GM23338 (cell line): ENCODE measurements around the gene FMN1.

Experiments used
- CREB1 ChIP-seq: fragments of 250-450 bp; sonication (Bioruptor Pico); IDR thresholded peaks from 2 replicates; pipeline ENCODE4 v1.5.0; 2020; ENCODE audit warnings: low read depth, mild to moderate bottlenecking, moderate library complexity
- EZH2 ChIP-seq: fragments of 200-600 bp; sonication (generic); IDR thresholded peaks from one replicate; pipeline ENCODE4 v1.8.0; 2017; ENCODE audit warnings: antibody characterized with exemption, mild to moderate bottlenecking, low read depth; ENCODE audit not compliant: unreplicated experiment
- EZH2phosphoT487 ChIP-seq: fragments of 200-600 bp; sonication (generic); IDR thresholded peaks from one replicate; pipeline ENCODE4 v1.8.1; 2018; ENCODE audit warnings: antibody characterized with exemption; ENCODE audit not compliant: unreplicated experiment
- JUNB ChIP-seq: IDR thresholded peaks from one replicate; pipeline ENCODE4 v1.6.1; 2016; ENCODE audit warnings: antibody characterized with exemption; ENCODE audit not compliant: unreplicated experiment
- NANOG ChIP-seq: IDR thresholded peaks from 2 replicates; pipeline ENCODE4 v1.6.1; 2016; ENCODE audit warnings: antibody characterized with exemption, borderline replicate concordance
- POLR2AphosphoS5 ChIP-seq: IDR thresholded peaks from 2 replicates; pipeline ENCODE4 v1.6.1; 2016; ENCODE audit warnings: antibody characterized with exemption, low read depth
- STAT1 ChIP-seq: IDR thresholded peaks from one replicate; pipeline ENCODE4 v1.6.1; 2016; ENCODE audit warnings: antibody characterized with exemption; ENCODE audit not compliant: unreplicated experiment
- ZNF114 ChIP-seq: fragments of 250-450 bp; sonication (Bioruptor Pico); IDR thresholded peaks from 2 replicates; pipeline ENCODE4 v1.5.0; 2020; ENCODE audit warnings: mild to moderate bottlenecking, moderate library complexity
- ZNF331 ChIP-seq: fragments of 250-450 bp; sonication (Bioruptor Pico); IDR thresholded peaks from 2 replicates; pipeline ENCODE4 v1.5.0; 2020; ENCODE audit warnings: low read depth, mild to moderate bottlenecking, moderate library complexity
- TF ChIP-seq, protein P1 (sequence below), 2 experiments: fragments of 200-600 bp in 1 of 2; sonication (generic) in 1 of 2; conservative IDR thresholded peaks; 2 replicates each; pipeline versions ENCODE4 v1.5.1 to v1.6.1; 2016 to 2017; ENCODE audit warnings: antibody characterized with exemption in 2 of 2, low read depth in 2 of 2, mild to moderate bottlenecking in 2 of 2, moderate library complexity in 1 of 2
- TF ChIP-seq, protein P2 (sequence below): IDR thresholded peaks from one replicate; pipeline ENCODE4 v1.6.1; 2018; ENCODE audit warnings: antibody characterized with exemption; ENCODE audit not compliant: unreplicated experiment

DNA sequence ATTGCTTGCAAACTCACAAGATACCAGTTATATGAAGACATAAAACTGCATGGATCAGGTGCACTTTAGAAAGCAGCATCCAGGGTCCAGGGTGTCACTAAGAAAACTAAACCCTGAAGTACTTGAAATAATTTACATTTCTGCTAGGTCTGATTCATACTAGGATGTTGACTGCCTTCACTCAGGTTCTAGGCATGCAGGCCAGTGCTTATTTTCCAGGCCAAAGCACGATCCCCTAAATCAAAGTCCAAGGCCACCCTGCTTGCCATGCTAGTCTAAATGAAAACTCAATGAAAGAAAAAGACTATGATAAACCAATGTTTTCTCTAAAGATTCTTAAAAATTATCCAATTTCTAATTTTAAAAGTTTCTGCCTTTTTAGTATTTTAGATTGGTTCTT is 427.3 kb downstream of the FMN1 start:
- TF ChIP-seq JUNB (no peak), POLR2AphosphoS5 (no peak), CREB1 (no peak), EZH2phosphoT487 (no peak), EZH2 (no peak), STAT1 (no peak), ZNF114 (CRISPR knock-in tag) (no peak), ZNF331 (CRISPR knock-in tag) (no peak), NANOG (no peak)
- TF ChIP-seq, protein P1, sequence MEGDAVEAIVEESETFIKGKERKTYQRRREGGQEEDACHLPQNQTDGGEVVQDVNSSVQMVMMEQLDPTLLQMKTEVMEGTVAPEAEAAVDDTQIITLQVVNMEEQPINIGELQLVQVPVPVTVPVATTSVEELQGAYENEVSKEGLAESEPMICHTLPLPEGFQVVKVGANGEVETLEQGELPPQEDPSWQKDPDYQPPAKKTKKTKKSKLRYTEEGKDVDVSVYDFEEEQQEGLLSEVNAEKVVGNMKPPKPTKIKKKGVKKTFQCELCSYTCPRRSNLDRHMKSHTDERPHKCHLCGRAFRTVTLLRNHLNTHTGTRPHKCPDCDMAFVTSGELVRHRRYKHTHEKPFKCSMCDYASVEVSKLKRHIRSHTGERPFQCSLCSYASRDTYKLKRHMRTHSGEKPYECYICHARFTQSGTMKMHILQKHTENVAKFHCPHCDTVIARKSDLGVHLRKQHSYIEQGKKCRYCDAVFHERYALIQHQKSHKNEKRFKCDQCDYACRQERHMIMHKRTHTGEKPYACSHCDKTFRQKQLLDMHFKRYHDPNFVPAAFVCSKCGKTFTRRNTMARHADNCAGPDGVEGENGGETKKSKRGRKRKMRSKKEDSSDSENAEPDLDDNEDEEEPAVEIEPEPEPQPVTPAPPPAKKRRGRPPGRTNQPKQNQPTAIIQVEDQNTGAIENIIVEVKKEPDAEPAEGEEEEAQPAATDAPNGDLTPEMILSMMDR (conservative IDR thresholded peaks at IDR 0.05; ENCODE audit: low read depth in 2 of 2) = no peak
- TF ChIP-seq, protein P2, sequence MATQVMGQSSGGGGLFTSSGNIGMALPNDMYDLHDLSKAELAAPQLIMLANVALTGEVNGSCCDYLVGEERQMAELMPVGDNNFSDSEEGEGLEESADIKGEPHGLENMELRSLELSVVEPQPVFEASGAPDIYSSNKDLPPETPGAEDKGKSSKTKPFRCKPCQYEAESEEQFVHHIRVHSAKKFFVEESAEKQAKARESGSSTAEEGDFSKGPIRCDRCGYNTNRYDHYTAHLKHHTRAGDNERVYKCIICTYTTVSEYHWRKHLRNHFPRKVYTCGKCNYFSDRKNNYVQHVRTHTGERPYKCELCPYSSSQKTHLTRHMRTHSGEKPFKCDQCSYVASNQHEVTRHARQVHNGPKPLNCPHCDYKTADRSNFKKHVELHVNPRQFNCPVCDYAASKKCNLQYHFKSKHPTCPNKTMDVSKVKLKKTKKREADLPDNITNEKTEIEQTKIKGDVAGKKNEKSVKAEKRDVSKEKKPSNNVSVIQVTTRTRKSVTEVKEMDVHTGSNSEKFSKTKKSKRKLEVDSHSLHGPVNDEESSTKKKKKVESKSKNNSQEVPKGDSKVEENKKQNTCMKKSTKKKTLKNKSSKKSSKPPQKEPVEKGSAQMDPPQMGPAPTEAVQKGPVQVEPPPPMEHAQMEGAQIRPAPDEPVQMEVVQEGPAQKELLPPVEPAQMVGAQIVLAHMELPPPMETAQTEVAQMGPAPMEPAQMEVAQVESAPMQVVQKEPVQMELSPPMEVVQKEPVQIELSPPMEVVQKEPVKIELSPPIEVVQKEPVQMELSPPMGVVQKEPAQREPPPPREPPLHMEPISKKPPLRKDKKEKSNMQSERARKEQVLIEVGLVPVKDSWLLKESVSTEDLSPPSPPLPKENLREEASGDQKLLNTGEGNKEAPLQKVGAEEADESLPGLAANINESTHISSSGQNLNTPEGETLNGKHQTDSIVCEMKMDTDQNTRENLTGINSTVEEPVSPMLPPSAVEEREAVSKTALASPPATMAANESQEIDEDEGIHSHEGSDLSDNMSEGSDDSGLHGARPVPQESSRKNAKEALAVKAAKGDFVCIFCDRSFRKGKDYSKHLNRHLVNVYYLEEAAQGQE = no peak
